H9 (cell line): ENCODE measurements around the gene CD28. TPM values are rescaled to one million over a fixed set of nuclear protein-coding genes. Genes with fewer than 3 reads are reported as not detected.

Experiments used
- DNase-seq: peaks from one replicate; pipeline ENCODE4 v3.0.0-alpha.2; 2017
- H2AFZ ChIP-seq: one replicate; pipeline ENCODE4 v1.6.1; 2013; ENCODE audit warnings: mild to moderate bottlenecking, low read length, control low read depth, moderate library complexity
- H2AK5ac ChIP-seq: 2 replicates; pipeline ENCODE4 v1.6.1; 2013; ENCODE audit warnings: low read length, control low read depth, mixed read lengths; ENCODE audit not compliant: insufficient read length
- H2BK120ac ChIP-seq: one replicate; pipeline ENCODE4 v1.6.1; 2013; ENCODE audit warnings: low read depth, mild to moderate bottlenecking, low read length, control low read depth, inconsistent platforms; ENCODE audit not compliant: poor library complexity, severe bottlenecking
- H2BK12ac ChIP-seq: 2 replicates; pipeline ENCODE4 v1.6.1; 2013; ENCODE audit warnings: low read length, control low read depth, mixed read lengths, low read depth; ENCODE audit not compliant: insufficient read length
- H2BK15ac ChIP-seq: 2 replicates; pipeline ENCODE4 v1.6.1; 2013; ENCODE audit warnings: low read depth, low read length, control low read depth
- H2BK20ac ChIP-seq: one replicate; pipeline ENCODE4 v1.6.1; 2013; ENCODE audit warnings: low read depth, mild to moderate bottlenecking, low read length, control low read depth, inconsistent platforms; ENCODE audit not compliant: poor library complexity, severe bottlenecking
- H2BK5ac ChIP-seq: 2 replicates; pipeline ENCODE4 v1.6.1; 2013; ENCODE audit warnings: low read length, control low read depth, mixed read lengths; ENCODE audit not compliant: insufficient read length
- H3K14ac ChIP-seq: 2 replicates; pipeline ENCODE4 v1.6.1; 2013; ENCODE audit warnings: low read length, control low read depth; ENCODE audit not compliant: insufficient read depth
- H3K18ac ChIP-seq: 2 replicates; pipeline ENCODE4 v1.6.1; 2013; ENCODE audit warnings: low read depth, mild to moderate bottlenecking, mixed read lengths, low read length, control low read depth; ENCODE audit not compliant: insufficient read length
- H3K23ac ChIP-seq: 2 replicates; pipeline ENCODE4 v1.6.1; 2013; ENCODE audit warnings: low read length, control low read depth, mixed read lengths, low read depth; ENCODE audit not compliant: insufficient read length
- H3K23me2 ChIP-seq: 2 replicates; pipeline ENCODE4 v1.6.1; 2013; ENCODE audit warnings: low read depth, mild to moderate bottlenecking, mixed read lengths, low read length, control low read depth; ENCODE audit not compliant: insufficient read length, poor library complexity, severe bottlenecking
- H3K27ac ChIP-seq: 2 replicates; pipeline ENCODE4 v1.5.1; 2013; ENCODE audit warnings: low read length, control low read depth, mixed read lengths, low read depth; ENCODE audit not compliant: insufficient read length
- H3K27me3 ChIP-seq: 2 replicates; pipeline ENCODE4 v1.6.1; 2013; ENCODE audit warnings: low read length, control low read depth, inconsistent platforms; ENCODE audit not compliant: insufficient read depth
- H3K4ac ChIP-seq: 2 replicates; pipeline ENCODE4 v1.6.1; 2013; ENCODE audit warnings: low read depth, mild to moderate bottlenecking, control low read depth, inconsistent platforms, low read length, moderate library complexity
- H3K4me1 ChIP-seq: 2 replicates; pipeline ENCODE4 v1.6.1; 2013; ENCODE audit warnings: low read length, control low read depth, inconsistent platforms; ENCODE audit not compliant: insufficient read depth
- H3K4me2 ChIP-seq: 2 replicates; pipeline ENCODE4 v1.6.1; 2013; ENCODE audit warnings: low read length, control low read depth, mixed read lengths; ENCODE audit not compliant: insufficient read length, insufficient read depth
- H3K56ac ChIP-seq: 2 replicates; pipeline ENCODE4 v1.6.1; 2013; ENCODE audit warnings: low read depth, mild to moderate bottlenecking, mixed read lengths, low read length, control low read depth; ENCODE audit not compliant: insufficient read length
- H3K79me1 ChIP-seq: 2 replicates; pipeline ENCODE4 v1.6.1; 2013; ENCODE audit warnings: low read depth, mild to moderate bottlenecking, moderate library complexity, low read length, control low read depth, inconsistent platforms; ENCODE audit not compliant: insufficient read depth, poor library complexity, severe bottlenecking
- H3K79me2 ChIP-seq: 2 replicates; pipeline ENCODE4 v1.6.1; 2013; ENCODE audit warnings: low read length, control low read depth, inconsistent platforms; ENCODE audit not compliant: insufficient read depth
- H3K9ac ChIP-seq: 2 replicates; pipeline ENCODE4 v1.6.1; 2013; ENCODE audit warnings: low read length, control low read depth, mixed read lengths; ENCODE audit not compliant: insufficient read length; ENCODE audit errors: extremely low read depth
- H3K9me3 ChIP-seq: one replicate; pipeline ENCODE4 v1.6.1; 2013; ENCODE audit warnings: low read depth, low read length, inconsistent platforms; ENCODE audit not compliant: control insufficient read depth
- H3T11ph ChIP-seq: one replicate; pipeline ENCODE4 v1.6.1; 2013; ENCODE audit warnings: mild to moderate bottlenecking, low read length, control low read depth, inconsistent platforms
- H4K20me1 ChIP-seq: one replicate; pipeline ENCODE4 v1.6.1; 2013; ENCODE audit not compliant: control insufficient read depth, insufficient read length, insufficient read depth
- H4K5ac ChIP-seq: 2 replicates; pipeline ENCODE4 v1.6.1; 2013; ENCODE audit warnings: low read depth, mild to moderate bottlenecking, mixed read lengths, low read length, control low read depth; ENCODE audit not compliant: insufficient read length
- H4K8ac ChIP-seq: replicated peaks from 2 replicates; pipeline ENCODE4 v1.6.1; 2013; ENCODE audit warnings: low read length, control low read depth, mixed read lengths, low read depth; ENCODE audit not compliant: insufficient read length
- H4K91ac ChIP-seq: 2 replicates; pipeline ENCODE4 v1.6.1; 2013; ENCODE audit warnings: low read depth, mild to moderate bottlenecking, moderate library complexity, mixed read lengths, low read length, control low read depth; ENCODE audit not compliant: insufficient read length
- H3K27ac Mint-ChIP-seq, 3 experiments: 2 replicates in 2 of 3; 3 replicates in 1 of 3; pipeline ENCODE4 v1.8.0; 2020 to 2021; ENCODE audit warnings: mixed read lengths in 3 of 3, mild to moderate bottlenecking in 1 of 3, moderate library complexity in 1 of 3
- H3K27me3 Mint-ChIP-seq: 2 replicates; pipeline ENCODE4 v1.8.0; 2021; ENCODE audit warnings: low read depth, mild to moderate bottlenecking, moderate library complexity, mixed read lengths
- H3K36me3 Mint-ChIP-seq, 3 experiments: 2 replicates in 2 of 3; 3 replicates in 1 of 3; pipeline ENCODE4 v1.8.0; 2020 to 2021; ENCODE audit warnings: low read depth in 3 of 3, mixed read lengths in 3 of 3; ENCODE audit not compliant: insufficient read depth in 1 of 3
- H3K4me1 Mint-ChIP-seq, 2 experiments: 2 replicates each; pipeline ENCODE4 v1.8.0; 2020; ENCODE audit warnings: mixed read lengths in 2 of 2
- H3K4me3 Mint-ChIP-seq, 2 experiments: 2 replicates in 1 of 2; 3 replicates in 1 of 2; pipeline ENCODE4 v1.8.0; 2020 to 2021; ENCODE audit warnings: mild to moderate bottlenecking in 2 of 2, mixed read lengths in 2 of 2, moderate library complexity in 1 of 2
- H3K9me3 Mint-ChIP-seq, 2 experiments: 2 replicates in 1 of 2; 3 replicates in 1 of 2; pipeline ENCODE4 v1.8.0; 2020; ENCODE audit warnings: mild to moderate bottlenecking in 2 of 2, mixed read lengths in 2 of 2, moderate library complexity in 1 of 2
- CTCF ChIP-seq: fragments of 200-600 bp; sonication (generic); conservative IDR thresholded peaks from 3 replicates; pipeline ENCODE4 v1.8.0; 2021; ENCODE audit warnings: antibody characterized with exemption, mild to moderate bottlenecking
- WGBS: extraction: QIAGEN DNeasy Blood & Tissue Kit; methylation state at CpG from one replicate; pipeline ENCODE4 v1.1.7; 2013; ENCODE audit warnings: missing lambda C conversion rate, low lambda C conversion rate, mixed read lengths; ENCODE audit not compliant: insufficient read length; ENCODE audit errors: extremely low coverage; 5-methylcytosine and 5-hydroxymethylcytosine counted together
- total RNA-seq: library from RNA; stranded (reverse); gene quantifications from 2 replicates; pipeline ENCODE4 v1.2.1, GENCODE V29; 2021

Gene CD28
- total RNA-seq, 1 experiment from 2014 or later: not detected

GRCh38 chr2:203689426-203690116, 16.9 kb upstream of the CD28 start:
- no peak overlapping the region for H2AFZ ChIP-seq
- H2BK120ac ChIP-seq: no peak overlapping the region
- peaks cover 6 to 11% of the 10 kb centered on the region in 2 experiments for H3K4me1 Mint-ChIP-seq
- no peak overlapping the region for H2BK15ac ChIP-seq
- H3K27me3 ChIP-seq: no peaks in the 10 kb centered on the region
- no peak overlapping the region for H4K8ac ChIP-seq
- no peaks in the 10 kb centered on the region for H3K79me1 ChIP-seq
- no peak overlapping the region for H3K18ac ChIP-seq
- no peaks in the 10 kb centered on the region for H3K36me3 Mint-ChIP-seq
- H3K4me3 Mint-ChIP-seq: no peak overlapping the region
- no peak overlapping the region for H3K9ac ChIP-seq
- no peak for TF ChIP-seq CTCF
- no peaks in the 10 kb centered on the region for H4K20me1 ChIP-seq
- no peak overlapping the region for H4K91ac ChIP-seq
- no peaks in the 10 kb centered on the region for H3K79me2 ChIP-seq
- H3K27ac Mint-ChIP-seq: no peak overlapping the region
- no peak overlapping the region for H2AK5ac ChIP-seq
- no peak overlapping the region for H3K14ac ChIP-seq
- no peak overlapping the region for H3K4ac ChIP-seq
- no CpG with 5 or more reads among the region's 8 CpGs for WGBS
- no peaks in the 10 kb centered on the region for H3K9me3 Mint-ChIP-seq
- H3K27me3 Mint-ChIP-seq: no peaks in the 10 kb centered on the region
- no peak overlapping the region for H2BK5ac ChIP-seq
- no peak overlapping the region for H2BK20ac ChIP-seq
- no peak overlapping the region for H3T11ph ChIP-seq
- no peak overlapping the region for H2BK12ac ChIP-seq
- no peak overlapping the region for H3K27ac ChIP-seq
- H4K5ac ChIP-seq: no peak overlapping the region
- H3K4me2 ChIP-seq: no peak overlapping the region
- H3K4me1 ChIP-seq: no peaks in the 10 kb centered on the region
- no peaks in the 10 kb centered on the region for H3K23me2 ChIP-seq
- no peak overlapping the region for H3K23ac ChIP-seq
- no peak overlapping the region for H3K56ac ChIP-seq
- H3K9me3 ChIP-seq: no peaks in the 10 kb centered on the region
- DNase-seq: no peak
